Measurements from ENCODE around the gene FLOT1. TPM values are rescaled to one million over a fixed set of nuclear protein-coding genes. Genes with fewer than 3 reads are reported as not detected.

FLOT1 gene
- total and polyA plus RNA-seq, 9 of the 15 experiments (the other 6 are each of a cell fraction or from before 2014, with no cell fraction given) = 11.7 to 149 (median 118) TPM

DNA sequence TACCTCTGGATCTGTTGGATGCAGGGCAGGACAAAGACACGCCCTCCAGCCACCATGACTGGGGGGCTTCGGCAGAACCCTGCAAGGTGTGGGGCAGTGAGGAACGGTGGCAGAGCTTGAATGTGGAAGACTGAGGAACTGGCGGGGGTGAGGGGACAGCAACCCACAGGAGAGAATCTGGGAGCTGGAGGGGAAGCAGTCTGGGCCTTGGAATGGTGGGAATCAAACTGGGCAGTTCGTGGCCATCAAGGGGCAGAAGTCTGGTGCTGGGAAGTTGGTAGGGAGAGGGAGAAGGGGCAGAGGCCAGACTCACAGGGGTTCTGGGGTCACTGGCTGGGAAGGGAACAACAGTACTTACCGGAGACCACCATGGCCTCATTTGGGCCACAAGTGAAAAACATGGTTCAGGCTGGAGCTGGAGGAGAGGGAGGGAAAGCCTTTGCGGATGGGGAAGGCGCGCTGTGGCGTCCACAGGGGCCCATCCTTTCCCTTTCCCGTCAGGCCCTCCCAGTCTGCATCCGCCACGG lies 635 bp downstream of the FLOT1 start (continued):
- TF ChIP-seq, protein P1, sequence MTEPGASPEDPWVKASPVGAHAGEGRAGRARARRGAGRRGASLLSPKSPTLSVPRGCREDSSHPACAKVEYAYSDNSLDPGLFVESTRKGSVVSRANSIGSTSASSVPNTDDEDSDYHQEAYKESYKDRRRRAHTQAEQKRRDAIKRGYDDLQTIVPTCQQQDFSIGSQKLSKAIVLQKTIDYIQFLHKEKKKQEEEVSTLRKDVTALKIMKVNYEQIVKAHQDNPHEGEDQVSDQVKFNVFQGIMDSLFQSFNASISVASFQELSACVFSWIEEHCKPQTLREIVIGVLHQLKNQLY (CRISPR knock-in tag; conservative IDR thresholded peaks at IDR 0.05) = peak in 1 of 2 experiments; percentile 55; a peak in 1 of 4 replicates
- TF ChIP-seq, protein P2, sequence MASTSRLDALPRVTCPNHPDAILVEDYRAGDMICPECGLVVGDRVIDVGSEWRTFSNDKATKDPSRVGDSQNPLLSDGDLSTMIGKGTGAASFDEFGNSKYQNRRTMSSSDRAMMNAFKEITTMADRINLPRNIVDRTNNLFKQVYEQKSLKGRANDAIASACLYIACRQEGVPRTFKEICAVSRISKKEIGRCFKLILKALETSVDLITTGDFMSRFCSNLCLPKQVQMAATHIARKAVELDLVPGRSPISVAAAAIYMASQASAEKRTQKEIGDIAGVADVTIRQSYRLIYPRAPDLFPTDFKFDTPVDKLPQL (IDR thresholded peaks at IDR 0.05; ENCODE audit: extremely low read depth, insufficient read length) = no peak
- TF ChIP-seq MCM7 (IDR thresholded peaks at IDR 0.05) (no peak), ILF3 (IDR thresholded peaks at IDR 0.05; ENCODE audit: borderline replicate concordance) (no peak), RB1 (IDR thresholded peaks at IDR 0.05; ENCODE audit: low read depth) (no peak), ZNF561 (CRISPR knock-in tag; conservative IDR thresholded peaks at IDR 0.05) (no peak), SIRT6 (IDR thresholded peaks at IDR 0.05; ENCODE audit: low read depth, low read length) (peak; percentile 9), MYC (IDR thresholded peaks at IDR 0.05; ENCODE audit: low read depth, low read length) (no peak), MYC (CRISPR knock-in tag; IDR thresholded peaks at IDR 0.05; ENCODE audit: borderline replicate concordance, low read depth) (no peak), SMC3 (conservative IDR thresholded peaks at IDR 0.05; ENCODE audit: insufficient read depth, low read depth, low read length) (no peak), ZSCAN29 (IDR thresholded peaks at IDR 0.05) (no peak), ARHGAP35 (IDR thresholded peaks at IDR 0.05; ENCODE audit: partially characterized antibody) (peak; percentile 70), POLR2H (tag; IDR thresholded peaks at IDR 0.05; ENCODE audit: low read depth) (no peak), NR2C2 (CRISPR knock-in tag; IDR thresholded peaks at IDR 0.05) (0 out of 2 replicates have a peak, but pooled peaks have one; percentile 50), NR2C2 (tag; IDR thresholded peaks at IDR 0.05) (no peak), ZNF217 (CRISPR knock-in tag; IDR thresholded peaks at IDR 0.05) (no peak), POLR2A (conservative IDR thresholded peaks at IDR 0.05) (no peak)
- TF ChIP-seq, protein P3, sequence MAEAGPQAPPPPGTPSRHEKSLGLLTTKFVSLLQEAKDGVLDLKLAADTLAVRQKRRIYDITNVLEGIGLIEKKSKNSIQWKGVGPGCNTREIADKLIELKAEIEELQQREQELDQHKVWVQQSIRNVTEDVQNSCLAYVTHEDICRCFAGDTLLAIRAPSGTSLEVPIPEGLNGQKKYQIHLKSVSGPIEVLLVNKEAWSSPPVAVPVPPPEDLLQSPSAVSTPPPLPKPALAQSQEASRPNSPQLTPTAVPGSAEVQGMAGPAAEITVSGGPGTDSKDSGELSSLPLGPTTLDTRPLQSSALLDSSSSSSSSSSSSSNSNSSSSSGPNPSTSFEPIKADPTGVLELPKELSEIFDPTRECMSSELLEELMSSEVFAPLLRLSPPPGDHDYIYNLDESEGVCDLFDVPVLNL (CRISPR knock-in tag; IDR thresholded peaks at IDR 0.05; ENCODE audit: low read depth) = 0 out of 2 replicates have a peak, but pooled peaks have one; percentile 26
- TF ChIP-seq, protein P4, sequence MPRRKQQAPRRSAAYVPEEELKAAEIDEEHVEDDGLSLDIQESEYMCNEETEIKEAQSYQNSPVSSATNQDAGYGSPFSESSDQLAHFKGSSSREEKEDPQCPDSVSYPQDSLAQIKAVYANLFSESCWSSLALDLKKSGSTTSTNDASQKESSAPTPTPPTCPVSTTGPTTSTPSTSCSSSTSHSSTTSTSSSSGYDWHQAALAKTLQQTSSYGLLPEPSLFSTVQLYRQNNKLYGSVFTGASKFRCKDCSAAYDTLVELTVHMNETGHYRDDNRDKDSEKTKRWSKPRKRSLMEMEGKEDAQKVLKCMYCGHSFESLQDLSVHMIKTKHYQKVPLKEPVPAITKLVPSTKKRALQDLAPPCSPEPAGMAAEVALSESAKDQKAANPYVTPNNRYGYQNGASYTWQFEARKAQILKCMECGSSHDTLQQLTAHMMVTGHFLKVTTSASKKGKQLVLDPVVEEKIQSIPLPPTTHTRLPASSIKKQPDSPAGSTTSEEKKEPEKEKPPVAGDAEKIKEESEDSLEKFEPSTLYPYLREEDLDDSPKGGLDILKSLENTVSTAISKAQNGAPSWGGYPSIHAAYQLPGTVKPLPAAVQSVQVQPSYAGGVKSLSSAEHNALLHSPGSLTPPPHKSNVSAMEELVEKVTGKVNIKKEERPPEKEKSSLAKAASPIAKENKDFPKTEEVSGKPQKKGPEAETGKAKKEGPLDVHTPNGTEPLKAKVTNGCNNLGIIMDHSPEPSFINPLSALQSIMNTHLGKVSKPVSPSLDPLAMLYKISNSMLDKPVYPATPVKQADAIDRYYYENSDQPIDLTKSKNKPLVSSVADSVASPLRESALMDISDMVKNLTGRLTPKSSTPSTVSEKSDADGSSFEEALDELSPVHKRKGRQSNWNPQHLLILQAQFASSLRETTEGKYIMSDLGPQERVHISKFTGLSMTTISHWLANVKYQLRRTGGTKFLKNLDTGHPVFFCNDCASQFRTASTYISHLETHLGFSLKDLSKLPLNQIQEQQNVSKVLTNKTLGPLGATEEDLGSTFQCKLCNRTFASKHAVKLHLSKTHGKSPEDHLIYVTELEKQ (CRISPR knock-in tag; IDR thresholded peaks at IDR 0.05) = 0 out of 2 replicates have a peak, but pooled peaks have one; percentile 9
- TF ChIP-seq, protein P5, sequence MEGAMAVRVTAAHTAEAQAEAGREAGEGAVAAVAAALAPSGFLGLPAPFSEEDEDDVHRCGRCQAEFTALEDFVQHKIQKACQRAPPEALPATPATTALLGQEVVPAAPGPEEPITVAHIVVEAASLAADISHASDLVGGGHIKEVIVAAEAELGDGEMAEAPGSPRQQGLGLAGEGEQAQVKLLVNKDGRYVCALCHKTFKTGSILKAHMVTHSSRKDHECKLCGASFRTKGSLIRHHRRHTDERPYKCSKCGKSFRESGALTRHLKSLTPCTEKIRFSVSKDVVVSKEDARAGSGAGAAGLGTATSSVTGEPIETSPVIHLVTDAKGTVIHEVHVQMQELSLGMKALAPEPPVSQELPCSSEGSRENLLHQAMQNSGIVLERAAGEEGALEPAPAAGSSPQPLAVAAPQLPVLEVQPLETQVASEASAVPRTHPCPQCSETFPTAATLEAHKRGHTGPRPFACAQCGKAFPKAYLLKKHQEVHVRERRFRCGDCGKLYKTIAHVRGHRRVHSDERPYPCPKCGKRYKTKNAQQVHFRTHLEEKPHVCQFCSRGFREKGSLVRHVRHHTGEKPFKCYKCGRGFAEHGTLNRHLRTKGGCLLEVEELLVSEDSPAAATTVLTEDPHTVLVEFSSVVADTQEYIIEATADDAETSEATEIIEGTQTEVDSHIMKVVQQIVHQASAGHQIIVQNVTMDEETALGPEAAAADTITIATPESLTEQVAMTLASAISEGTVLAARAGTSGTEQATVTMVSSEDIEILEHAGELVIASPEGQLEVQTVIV (CRISPR knock-in tag; IDR thresholded peaks at IDR 0.05; ENCODE audit: borderline replicate concordance) = no peak
